Liver (tissue), 3 donors: ENCODE data around the gene TCF7L1.

Experiments
- EGR1 ChIP-seq, 2 donors: IDR thresholded peaks; 2 replicates each; pipeline ENCODE4 v1.6.1; 2016 to 2018; ENCODE audit warnings: antibody characterized with exemption in 2 of 2, low read depth in 2 of 2
- FOXA1 ChIP-seq: IDR thresholded peaks from 2 replicates; pipeline ENCODE4 v1.6.1; 2016; ENCODE audit warnings: antibody characterized with exemption
- HNF4G ChIP-seq: IDR thresholded peaks from 2 replicates; pipeline ENCODE4 v1.6.1; 2016; ENCODE audit warnings: antibody characterized with exemption
- JUND ChIP-seq, 2 donors: IDR thresholded peaks; 2 replicates each; pipeline ENCODE4 v1.6.1; 2016; ENCODE audit warnings: antibody characterized with exemption in 2 of 2
- NR2F2 ChIP-seq: IDR thresholded peaks from 2 replicates; pipeline ENCODE4 v1.6.1; 2016; ENCODE audit warnings: antibody characterized with exemption
- RAD21 ChIP-seq, 2 donors: IDR thresholded peaks; 2 replicates each; pipeline ENCODE4 v1.6.1; 2016; ENCODE audit warnings: antibody characterized with exemption in 2 of 2, mild to moderate bottlenecking in 2 of 2
- SP1 ChIP-seq: IDR thresholded peaks from 2 replicates; pipeline ENCODE4 v1.6.1; 2018; ENCODE audit warnings: antibody characterized with exemption, mild to moderate bottlenecking
- TAF1 ChIP-seq: conservative IDR thresholded peaks from 2 replicates; pipeline ENCODE4 v1.6.1; 2016; ENCODE audit warnings: antibody characterized with exemption, mild to moderate bottlenecking
- YY1 ChIP-seq: IDR thresholded peaks from 2 replicates; pipeline ENCODE4 v1.6.1; 2016; ENCODE audit warnings: antibody characterized with exemption, mild to moderate bottlenecking
- TF ChIP-seq, protein P1 (sequence below): fragments of 150-350 bp; IDR thresholded peaks from 2 replicates; pipeline ENCODE4 v1.5.1; 2017; ENCODE audit warnings: improper control_type of control experiment, low read depth, low read length; ENCODE audit not compliant: missing input control
- TF ChIP-seq, protein P2 (sequence below): IDR thresholded peaks from 2 replicates; pipeline ENCODE4 v1.6.1; 2016; ENCODE audit warnings: antibody characterized with exemption
- TF ChIP-seq, protein P3 (sequence below): IDR thresholded peaks from 2 replicates; pipeline ENCODE4 v1.6.1; 2016; ENCODE audit warnings: antibody characterized with exemption, mild to moderate bottlenecking
- TF ChIP-seq, protein P4 (sequence below): IDR thresholded peaks from 2 replicates; pipeline ENCODE4 v1.6.1; 2016; ENCODE audit warnings: antibody characterized with exemption
- TF ChIP-seq, protein P5 (sequence below): IDR thresholded peaks from 2 replicates; pipeline ENCODE4 v1.6.1; 2016; ENCODE audit warnings: antibody characterized with exemption
- donor health status: healthy.
- donor health status: healthy.

GRCh38 chr2:85213901-85214512 is 80.8 kb downstream of the TCF7L1 start:
- TF ChIP-seq, protein P1, sequence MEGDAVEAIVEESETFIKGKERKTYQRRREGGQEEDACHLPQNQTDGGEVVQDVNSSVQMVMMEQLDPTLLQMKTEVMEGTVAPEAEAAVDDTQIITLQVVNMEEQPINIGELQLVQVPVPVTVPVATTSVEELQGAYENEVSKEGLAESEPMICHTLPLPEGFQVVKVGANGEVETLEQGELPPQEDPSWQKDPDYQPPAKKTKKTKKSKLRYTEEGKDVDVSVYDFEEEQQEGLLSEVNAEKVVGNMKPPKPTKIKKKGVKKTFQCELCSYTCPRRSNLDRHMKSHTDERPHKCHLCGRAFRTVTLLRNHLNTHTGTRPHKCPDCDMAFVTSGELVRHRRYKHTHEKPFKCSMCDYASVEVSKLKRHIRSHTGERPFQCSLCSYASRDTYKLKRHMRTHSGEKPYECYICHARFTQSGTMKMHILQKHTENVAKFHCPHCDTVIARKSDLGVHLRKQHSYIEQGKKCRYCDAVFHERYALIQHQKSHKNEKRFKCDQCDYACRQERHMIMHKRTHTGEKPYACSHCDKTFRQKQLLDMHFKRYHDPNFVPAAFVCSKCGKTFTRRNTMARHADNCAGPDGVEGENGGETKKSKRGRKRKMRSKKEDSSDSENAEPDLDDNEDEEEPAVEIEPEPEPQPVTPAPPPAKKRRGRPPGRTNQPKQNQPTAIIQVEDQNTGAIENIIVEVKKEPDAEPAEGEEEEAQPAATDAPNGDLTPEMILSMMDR = no peak
- TF ChIP-seq, protein P2, sequence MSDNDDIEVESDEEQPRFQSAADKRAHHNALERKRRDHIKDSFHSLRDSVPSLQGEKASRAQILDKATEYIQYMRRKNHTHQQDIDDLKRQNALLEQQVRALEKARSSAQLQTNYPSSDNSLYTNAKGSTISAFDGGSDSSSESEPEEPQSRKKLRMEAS = no peak
- TF ChIP-seq YY1 (no peak), TAF1 (no peak), SP1 (no peak), HNF4G (no peak), NR2F2 (no peak), RAD21 (IDR thresholded peaks at IDR 0.05) (no peak), EGR1 (IDR thresholded peaks at IDR 0.05; ENCODE audit: low read depth in 2 of 2) (no peak), JUND (IDR thresholded peaks at IDR 0.05) (no peak), FOXA1 (no peak)
- TF ChIP-seq, protein P3, sequence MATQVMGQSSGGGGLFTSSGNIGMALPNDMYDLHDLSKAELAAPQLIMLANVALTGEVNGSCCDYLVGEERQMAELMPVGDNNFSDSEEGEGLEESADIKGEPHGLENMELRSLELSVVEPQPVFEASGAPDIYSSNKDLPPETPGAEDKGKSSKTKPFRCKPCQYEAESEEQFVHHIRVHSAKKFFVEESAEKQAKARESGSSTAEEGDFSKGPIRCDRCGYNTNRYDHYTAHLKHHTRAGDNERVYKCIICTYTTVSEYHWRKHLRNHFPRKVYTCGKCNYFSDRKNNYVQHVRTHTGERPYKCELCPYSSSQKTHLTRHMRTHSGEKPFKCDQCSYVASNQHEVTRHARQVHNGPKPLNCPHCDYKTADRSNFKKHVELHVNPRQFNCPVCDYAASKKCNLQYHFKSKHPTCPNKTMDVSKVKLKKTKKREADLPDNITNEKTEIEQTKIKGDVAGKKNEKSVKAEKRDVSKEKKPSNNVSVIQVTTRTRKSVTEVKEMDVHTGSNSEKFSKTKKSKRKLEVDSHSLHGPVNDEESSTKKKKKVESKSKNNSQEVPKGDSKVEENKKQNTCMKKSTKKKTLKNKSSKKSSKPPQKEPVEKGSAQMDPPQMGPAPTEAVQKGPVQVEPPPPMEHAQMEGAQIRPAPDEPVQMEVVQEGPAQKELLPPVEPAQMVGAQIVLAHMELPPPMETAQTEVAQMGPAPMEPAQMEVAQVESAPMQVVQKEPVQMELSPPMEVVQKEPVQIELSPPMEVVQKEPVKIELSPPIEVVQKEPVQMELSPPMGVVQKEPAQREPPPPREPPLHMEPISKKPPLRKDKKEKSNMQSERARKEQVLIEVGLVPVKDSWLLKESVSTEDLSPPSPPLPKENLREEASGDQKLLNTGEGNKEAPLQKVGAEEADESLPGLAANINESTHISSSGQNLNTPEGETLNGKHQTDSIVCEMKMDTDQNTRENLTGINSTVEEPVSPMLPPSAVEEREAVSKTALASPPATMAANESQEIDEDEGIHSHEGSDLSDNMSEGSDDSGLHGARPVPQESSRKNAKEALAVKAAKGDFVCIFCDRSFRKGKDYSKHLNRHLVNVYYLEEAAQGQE = no peak
- TF ChIP-seq, protein P4, sequence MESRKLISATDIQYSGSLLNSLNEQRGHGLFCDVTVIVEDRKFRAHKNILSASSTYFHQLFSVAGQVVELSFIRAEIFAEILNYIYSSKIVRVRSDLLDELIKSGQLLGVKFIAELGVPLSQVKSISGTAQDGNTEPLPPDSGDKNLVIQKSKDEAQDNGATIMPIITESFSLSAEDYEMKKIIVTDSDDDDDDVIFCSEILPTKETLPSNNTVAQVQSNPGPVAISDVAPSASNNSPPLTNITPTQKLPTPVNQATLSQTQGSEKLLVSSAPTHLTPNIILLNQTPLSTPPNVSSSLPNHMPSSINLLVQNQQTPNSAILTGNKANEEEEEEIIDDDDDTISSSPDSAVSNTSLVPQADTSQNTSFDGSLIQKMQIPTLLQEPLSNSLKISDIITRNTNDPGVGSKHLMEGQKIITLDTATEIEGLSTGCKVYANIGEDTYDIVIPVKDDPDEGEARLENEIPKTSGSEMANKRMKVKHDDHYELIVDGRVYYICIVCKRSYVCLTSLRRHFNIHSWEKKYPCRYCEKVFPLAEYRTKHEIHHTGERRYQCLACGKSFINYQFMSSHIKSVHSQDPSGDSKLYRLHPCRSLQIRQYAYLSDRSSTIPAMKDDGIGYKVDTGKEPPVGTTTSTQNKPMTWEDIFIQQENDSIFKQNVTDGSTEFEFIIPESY = no peak
- TF ChIP-seq, protein P5, sequence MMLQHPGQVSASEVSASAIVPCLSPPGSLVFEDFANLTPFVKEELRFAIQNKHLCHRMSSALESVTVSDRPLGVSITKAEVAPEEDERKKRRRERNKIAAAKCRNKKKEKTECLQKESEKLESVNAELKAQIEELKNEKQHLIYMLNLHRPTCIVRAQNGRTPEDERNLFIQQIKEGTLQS = no peak
